Measurements from ENCODE around the gene RGS13. TPM values are rescaled to one million over a fixed set of nuclear protein-coding genes. Genes with fewer than 3 reads are reported as not detected.

The RGS13 gene
- total RNA-seq, 3 donors from 2014 or later = 0.29 to 3.2 (median 0.33) TPM

DNA sequence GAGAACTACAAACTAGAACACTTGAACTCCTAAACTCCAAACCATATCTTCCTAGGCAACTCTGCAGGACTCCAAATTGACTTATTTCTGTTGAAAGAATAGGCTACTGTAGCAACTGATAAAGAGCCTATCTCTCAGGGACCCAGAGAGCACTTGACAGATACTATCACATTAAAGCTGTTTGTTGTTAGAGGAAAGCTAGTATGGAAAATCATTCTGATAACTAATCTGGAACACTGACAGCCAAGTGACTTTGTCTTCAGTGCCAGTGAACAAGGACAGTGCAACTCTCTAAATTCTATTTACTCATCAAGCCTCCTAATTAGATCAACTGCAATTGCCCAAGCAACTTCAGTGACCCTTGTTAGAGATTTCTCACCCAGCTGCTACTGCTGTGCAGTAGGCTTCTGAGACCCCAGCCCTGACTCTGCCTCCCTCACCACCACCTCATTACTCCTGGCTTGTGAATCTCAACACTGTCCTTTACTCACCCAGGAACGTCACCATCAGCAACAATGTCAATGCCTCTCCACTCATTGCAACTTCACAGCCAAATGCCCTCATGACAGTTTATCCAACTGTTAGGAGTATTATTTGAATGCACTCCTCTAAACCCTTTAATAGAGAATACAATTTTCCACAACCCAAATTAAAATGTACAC, 7.4 kb upstream of the RGS13 start:
- Histone ChIP-seq H3K4me3 (no peak overlapping the region), H3K27me3 (no peaks in the 10 kb centered on the region), H3K36me3 (no peaks in the 10 kb centered on the region), H3K27ac (no peak overlapping the region), H3K4me1 (no peaks in the 10 kb centered on the region), H3K9me3 (no peaks in the 10 kb centered on the region)
- intact Hi-C loops (cut with DNase I; ENCODE audit: low total_unique reads) = no loop called here
- DNase-seq (ENCODE audit: low spot score in 2 of 2) = no peak
- TF ChIP-seq POLR2AphosphoS5 (IDR thresholded peaks at IDR 0.05) (no peak), POLR2A (IDR thresholded peaks at IDR 0.05) (no peak)
- TF ChIP-seq, protein P1, sequence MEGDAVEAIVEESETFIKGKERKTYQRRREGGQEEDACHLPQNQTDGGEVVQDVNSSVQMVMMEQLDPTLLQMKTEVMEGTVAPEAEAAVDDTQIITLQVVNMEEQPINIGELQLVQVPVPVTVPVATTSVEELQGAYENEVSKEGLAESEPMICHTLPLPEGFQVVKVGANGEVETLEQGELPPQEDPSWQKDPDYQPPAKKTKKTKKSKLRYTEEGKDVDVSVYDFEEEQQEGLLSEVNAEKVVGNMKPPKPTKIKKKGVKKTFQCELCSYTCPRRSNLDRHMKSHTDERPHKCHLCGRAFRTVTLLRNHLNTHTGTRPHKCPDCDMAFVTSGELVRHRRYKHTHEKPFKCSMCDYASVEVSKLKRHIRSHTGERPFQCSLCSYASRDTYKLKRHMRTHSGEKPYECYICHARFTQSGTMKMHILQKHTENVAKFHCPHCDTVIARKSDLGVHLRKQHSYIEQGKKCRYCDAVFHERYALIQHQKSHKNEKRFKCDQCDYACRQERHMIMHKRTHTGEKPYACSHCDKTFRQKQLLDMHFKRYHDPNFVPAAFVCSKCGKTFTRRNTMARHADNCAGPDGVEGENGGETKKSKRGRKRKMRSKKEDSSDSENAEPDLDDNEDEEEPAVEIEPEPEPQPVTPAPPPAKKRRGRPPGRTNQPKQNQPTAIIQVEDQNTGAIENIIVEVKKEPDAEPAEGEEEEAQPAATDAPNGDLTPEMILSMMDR (IDR thresholded peaks at IDR 0.05) = no peak

DNA sequence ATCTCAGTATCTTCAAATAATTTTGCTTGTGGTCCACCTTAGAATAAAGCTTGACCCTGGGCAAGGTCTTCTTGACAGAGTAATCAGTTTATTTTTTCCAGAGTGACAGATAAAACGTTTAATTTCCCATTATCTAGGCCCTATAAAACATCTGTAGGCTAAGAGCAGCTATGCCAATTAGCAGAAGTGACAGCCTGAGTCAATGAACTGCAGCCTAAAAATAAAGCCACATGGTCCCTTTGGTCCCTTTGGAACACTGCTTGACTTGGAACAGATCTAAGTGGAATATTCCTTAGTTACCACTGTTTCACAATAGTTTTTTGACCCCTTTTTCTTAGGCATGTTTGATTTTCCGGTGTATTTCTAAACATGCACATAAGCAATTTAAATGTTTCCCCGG, 6.3 kb upstream of the RGS13 start:
- H3K27ac ChIP-seq = no peak overlapping the region
- TF ChIP-seq POLR2A (IDR thresholded peaks at IDR 0.05) (no peak), POLR2AphosphoS5 (IDR thresholded peaks at IDR 0.05) (no peak)
- TF ChIP-seq, protein P1 (IDR thresholded peaks at IDR 0.05) = no peak
- DNase-seq (ENCODE audit: low spot score in 2 of 2) = no peak
- no peak overlapping the region for H3K4me3 ChIP-seq
- H3K27me3 ChIP-seq = no peaks in the 10 kb centered on the region
- intact Hi-C loops (cut with DNase I; ENCODE audit: low total_unique reads) = no loop called here
- no peaks in the 10 kb centered on the region for H3K36me3 ChIP-seq
- H3K4me1 ChIP-seq = no peaks in the 10 kb centered on the region
- H3K9me3 ChIP-seq = no peaks in the 10 kb centered on the region

DNA sequence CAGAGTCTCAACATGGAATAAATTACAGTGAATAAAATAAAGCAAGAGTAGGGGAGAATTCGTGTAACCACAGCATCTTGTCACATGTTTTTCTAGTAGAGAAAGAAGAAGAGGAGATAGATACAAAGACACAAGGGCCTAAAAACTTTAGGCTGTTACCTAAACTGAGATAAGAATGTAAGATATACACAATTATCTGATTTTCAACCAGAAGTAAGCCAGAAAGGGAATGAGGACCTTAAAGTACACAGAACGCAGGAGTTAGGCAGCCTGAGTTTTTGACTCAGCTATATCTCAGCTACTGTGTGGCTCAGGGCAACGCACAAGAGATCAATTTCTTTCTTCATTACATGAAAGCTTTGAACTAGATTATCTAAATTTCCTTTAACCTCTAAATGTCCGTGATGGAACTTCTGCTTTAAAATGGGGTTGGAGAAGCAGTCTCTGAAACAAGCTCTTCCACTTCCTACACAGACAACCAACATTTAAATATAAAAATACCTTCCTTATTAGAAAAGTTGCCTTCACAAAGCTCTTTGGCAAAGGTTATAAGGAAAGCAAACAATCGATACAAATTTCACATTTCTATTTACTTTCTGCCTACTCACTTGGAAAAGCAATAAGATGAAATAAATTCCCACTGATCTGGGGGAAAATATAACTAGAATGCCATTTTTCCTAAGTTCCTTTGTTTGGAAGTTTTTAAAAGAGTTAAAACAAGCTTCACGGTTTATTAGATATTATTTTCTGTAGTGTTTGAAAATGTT, 5.2 kb upstream of the RGS13 start:
- intact Hi-C loops (cut with DNase I; ENCODE audit: low total_unique reads) = no loop called here
- TF ChIP-seq, protein P1 (IDR thresholded peaks at IDR 0.05) = no peak
- TF ChIP-seq POLR2AphosphoS5 (IDR thresholded peaks at IDR 0.05) (no peak), POLR2A (IDR thresholded peaks at IDR 0.05) (no peak)
- Histone ChIP-seq H3K4me1 (no peaks in the 10 kb centered on the region), H3K27ac (no peak overlapping the region), H3K36me3 (no peaks in the 10 kb centered on the region), H3K4me3 (no peak overlapping the region), H3K27me3 (no peaks in the 10 kb centered on the region), H3K9me3 (no peaks in the 10 kb centered on the region)
- DNase-seq (ENCODE audit: low spot score in 2 of 2) = no peak

DNA sequence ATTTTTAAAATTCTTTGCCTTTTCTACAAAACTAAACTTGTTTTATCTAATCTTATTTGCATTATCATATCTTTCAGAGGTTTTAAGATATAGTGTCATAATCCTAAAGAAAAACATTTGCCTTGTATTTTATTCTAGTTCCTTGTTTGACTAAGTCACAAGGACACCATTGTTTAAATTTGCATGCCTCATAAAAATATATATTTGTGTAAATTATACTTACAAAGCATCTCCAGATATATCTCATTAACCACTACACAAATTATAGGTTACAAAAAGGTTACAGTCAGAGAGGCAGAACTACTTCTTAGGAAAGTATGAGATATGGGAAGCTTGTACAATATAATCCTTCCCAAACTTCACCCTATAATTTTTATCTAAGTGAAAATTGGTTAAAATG, 4.2 kb upstream of the RGS13 start:
- Histone ChIP-seq H3K36me3 (no peaks in the 10 kb centered on the region), H3K4me3 (no peak overlapping the region), H3K27me3 (no peaks in the 10 kb centered on the region), H3K27ac (no peak overlapping the region), H3K4me1 (no peaks in the 10 kb centered on the region), H3K9me3 (no peaks in the 10 kb centered on the region)
- DNase-seq (ENCODE audit: low spot score in 2 of 2) = no peak
- intact Hi-C loops (cut with DNase I; ENCODE audit: low total_unique reads) = no loop called here
- TF ChIP-seq POLR2A (IDR thresholded peaks at IDR 0.05) (no peak), POLR2AphosphoS5 (IDR thresholded peaks at IDR 0.05) (no peak)
- TF ChIP-seq, protein P1 (IDR thresholded peaks at IDR 0.05) = no peak

DNA sequence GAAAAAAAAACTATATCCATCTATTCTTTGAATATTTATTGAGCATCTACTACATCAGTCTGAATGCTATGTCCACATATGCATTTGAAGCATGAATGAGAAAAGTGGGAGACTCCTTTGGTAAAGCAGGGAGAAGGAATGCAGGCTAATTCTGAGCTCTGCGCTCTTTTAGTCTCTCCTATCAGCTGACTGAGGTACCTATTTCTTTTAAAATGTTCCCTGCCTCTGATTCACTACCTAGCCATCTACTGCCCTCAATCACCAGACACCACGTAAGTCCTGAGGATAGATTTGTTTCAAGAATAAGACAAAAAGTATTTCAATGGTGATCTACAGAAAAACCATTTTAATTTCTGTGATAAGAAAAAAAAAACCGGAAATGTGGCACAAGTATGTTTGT, 3.8 kb upstream of the RGS13 start:
- Histone ChIP-seq H3K4me1 (no peaks in the 10 kb centered on the region), H3K36me3 (no peaks in the 10 kb centered on the region), H3K27ac (no peak overlapping the region), H3K9me3 (no peaks in the 10 kb centered on the region), H3K27me3 (no peaks in the 10 kb centered on the region), H3K4me3 (no peak overlapping the region)
- no peak for DNase-seq (ENCODE audit: low spot score in 2 of 2)
- intact Hi-C loops (cut with DNase I; ENCODE audit: low total_unique reads) = no loop called here
- TF ChIP-seq, protein P1 (IDR thresholded peaks at IDR 0.05) = no peak
- TF ChIP-seq POLR2A (IDR thresholded peaks at IDR 0.05) (no peak), POLR2AphosphoS5 (IDR thresholded peaks at IDR 0.05) (no peak)
